SK-N-SH treated with all-trans-retinoic acid at 6 μM for 48 hours (cell line): Measurements from ENCODE around the gene NDUFV3.
A peak's percentile ranks its signal among the peaks of the same experiment; 100 is the strongest.

ENCODE experiments used
- ATAC-seq: fragments of 200-7000 bp; cut with Tn5 transposase; 3 replicates; pipeline ENCODE4 v1.9.1; 2020; ENCODE audit warnings: mild to moderate bottlenecking, moderate library complexity
- ARNTL ChIP-seq: fragments of 450-650 bp; formaldehyde crosslinking; IDR thresholded peaks from 2 replicates; pipeline ENCODE4 v1.5.0; 2020; ENCODE audit warnings: low read depth, mild to moderate bottlenecking, moderate library complexity, borderline replicate concordance
- BACH2 ChIP-seq: fragments of 250-450 bp; sonication (Bioruptor Pico); IDR thresholded peaks from 2 replicates; pipeline ENCODE4 v1.9.0; 2021; ENCODE audit warnings: mild to moderate bottlenecking, borderline replicate concordance
- ESRRG ChIP-seq: fragments of 250-450 bp; sonication (Bioruptor Pico); IDR thresholded peaks from 2 replicates; pipeline ENCODE4 v1.6.1; 2021; ENCODE audit warnings: mild to moderate bottlenecking
- GLIS3 ChIP-seq: fragments of 250-450 bp; sonication (Bioruptor Pico); IDR thresholded peaks from 2 replicates; pipeline ENCODE4 v1.5.0; 2020; ENCODE audit warnings: mild to moderate bottlenecking, moderate library complexity
- ISL1 ChIP-seq: fragments of 250-450 bp; sonication (Bioruptor Pico); IDR thresholded peaks from 2 replicates; pipeline ENCODE4 v2.1.2; 2022; ENCODE audit warnings: mild to moderate bottlenecking, moderate library complexity
- PPARA ChIP-seq: fragments of 250-450 bp; sonication (Bioruptor Pico); IDR thresholded peaks from 2 replicates; pipeline ENCODE4 v1.5.0; 2020; ENCODE audit warnings: mild to moderate bottlenecking, borderline replicate concordance
- SNAI2 ChIP-seq: fragments of 250-450 bp; sonication (Bioruptor Pico); IDR thresholded peaks from 2 replicates; pipeline ENCODE4 v1.5.0; 2020; ENCODE audit warnings: mild to moderate bottlenecking, moderate library complexity
- TCF4 ChIP-seq: fragments of 250-450 bp; sonication (Bioruptor Pico); IDR thresholded peaks from 2 replicates; pipeline ENCODE4 v1.8.0; 2021; ENCODE audit warnings: mild to moderate bottlenecking, moderate library complexity, borderline replicate concordance
- TOX ChIP-seq: fragments of 250-450 bp; sonication (Bioruptor Pico); IDR thresholded peaks from 2 replicates; pipeline ENCODE4 v1.8.0; 2021; ENCODE audit warnings: mild to moderate bottlenecking, moderate library complexity, borderline replicate concordance
- ZC3H10 ChIP-seq: fragments of 250-450 bp; sonication (Bioruptor Pico); IDR thresholded peaks from 2 replicates; pipeline ENCODE4 v1.5.1; 2021; ENCODE audit warnings: mild to moderate bottlenecking, moderate library complexity
- ZFP3 ChIP-seq: fragments of 250-450 bp; sonication (Bioruptor Pico); IDR thresholded peaks from 2 replicates; pipeline ENCODE4 v1.5.0; 2020; ENCODE audit warnings: mild to moderate bottlenecking, moderate library complexity
- ZFP30 ChIP-seq: fragments of 450-650 bp; formaldehyde crosslinking; IDR thresholded peaks from 2 replicates; pipeline ENCODE4 v1.5.0; 2022; ENCODE audit warnings: mild to moderate bottlenecking, moderate library complexity
- ZNF565 ChIP-seq: fragments of 450-650 bp; formaldehyde crosslinking; conservative IDR thresholded peaks from 2 replicates; pipeline ENCODE4 v1.5.0; 2020; ENCODE audit warnings: low read depth, mild to moderate bottlenecking, moderate library complexity
- TF ChIP-seq, protein P1 (sequence below): fragments of 250-450 bp; sonication (Bioruptor Pico); IDR thresholded peaks from 2 replicates; pipeline ENCODE4 v1.5.0; 2020; ENCODE audit warnings: mild to moderate bottlenecking, moderate library complexity
- TF ChIP-seq, protein P2 (sequence below): fragments of 250-450 bp; sonication (Bioruptor Pico); IDR thresholded peaks from 2 replicates; pipeline ENCODE4 v1.5.1; 2020; ENCODE audit warnings: low read depth, mild to moderate bottlenecking, moderate library complexity
- TF ChIP-seq, protein P3 (sequence below): fragments of 250-450 bp; sonication (Bioruptor Pico); IDR thresholded peaks from 2 replicates; pipeline ENCODE4 v1.5.1; 2021; ENCODE audit warnings: mild to moderate bottlenecking, moderate library complexity
- TF ChIP-seq, protein P4 (sequence below): fragments of 250-450 bp; sonication (Bioruptor Pico); IDR thresholded peaks from 2 replicates; pipeline ENCODE4 v1.8.0; 2021; ENCODE audit warnings: low read depth, mild to moderate bottlenecking, moderate library complexity, borderline replicate concordance

NDUFV3 gene

DNA sequence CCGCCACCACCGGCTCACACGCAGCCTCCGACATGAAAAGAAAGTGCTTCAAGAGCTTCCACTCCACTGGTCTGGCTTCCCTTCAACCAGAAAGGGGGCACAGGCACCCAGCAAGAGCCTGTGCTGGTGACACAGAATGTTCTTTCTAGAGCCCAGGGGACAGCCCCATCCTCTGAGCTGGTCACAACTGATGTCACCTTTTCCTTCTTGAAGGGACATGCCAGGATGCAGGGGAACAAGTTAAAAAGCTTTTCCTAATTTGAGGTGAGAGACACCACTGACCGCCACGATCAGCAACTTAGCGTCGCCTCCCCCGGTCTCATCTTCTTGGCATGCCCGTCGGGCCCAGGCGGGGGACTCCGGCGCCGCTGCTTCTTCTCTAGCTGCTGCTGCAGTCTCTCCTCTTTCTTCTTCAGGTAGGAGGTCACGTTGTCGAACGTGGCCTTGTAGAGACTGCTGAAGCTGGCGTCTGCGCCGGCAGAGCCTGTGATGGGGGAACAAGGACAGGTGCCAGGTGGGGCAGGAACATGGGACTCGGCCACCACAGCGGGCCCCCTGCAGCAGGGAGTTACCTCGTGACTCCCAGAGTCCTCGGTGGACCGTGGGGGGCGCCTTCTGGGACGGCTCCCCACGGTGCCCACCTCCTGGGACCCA lies 43.2 kb upstream of the NDUFV3 start:
- ATAC-seq, result no peak
- TF ChIP-seq, protein P1, sequence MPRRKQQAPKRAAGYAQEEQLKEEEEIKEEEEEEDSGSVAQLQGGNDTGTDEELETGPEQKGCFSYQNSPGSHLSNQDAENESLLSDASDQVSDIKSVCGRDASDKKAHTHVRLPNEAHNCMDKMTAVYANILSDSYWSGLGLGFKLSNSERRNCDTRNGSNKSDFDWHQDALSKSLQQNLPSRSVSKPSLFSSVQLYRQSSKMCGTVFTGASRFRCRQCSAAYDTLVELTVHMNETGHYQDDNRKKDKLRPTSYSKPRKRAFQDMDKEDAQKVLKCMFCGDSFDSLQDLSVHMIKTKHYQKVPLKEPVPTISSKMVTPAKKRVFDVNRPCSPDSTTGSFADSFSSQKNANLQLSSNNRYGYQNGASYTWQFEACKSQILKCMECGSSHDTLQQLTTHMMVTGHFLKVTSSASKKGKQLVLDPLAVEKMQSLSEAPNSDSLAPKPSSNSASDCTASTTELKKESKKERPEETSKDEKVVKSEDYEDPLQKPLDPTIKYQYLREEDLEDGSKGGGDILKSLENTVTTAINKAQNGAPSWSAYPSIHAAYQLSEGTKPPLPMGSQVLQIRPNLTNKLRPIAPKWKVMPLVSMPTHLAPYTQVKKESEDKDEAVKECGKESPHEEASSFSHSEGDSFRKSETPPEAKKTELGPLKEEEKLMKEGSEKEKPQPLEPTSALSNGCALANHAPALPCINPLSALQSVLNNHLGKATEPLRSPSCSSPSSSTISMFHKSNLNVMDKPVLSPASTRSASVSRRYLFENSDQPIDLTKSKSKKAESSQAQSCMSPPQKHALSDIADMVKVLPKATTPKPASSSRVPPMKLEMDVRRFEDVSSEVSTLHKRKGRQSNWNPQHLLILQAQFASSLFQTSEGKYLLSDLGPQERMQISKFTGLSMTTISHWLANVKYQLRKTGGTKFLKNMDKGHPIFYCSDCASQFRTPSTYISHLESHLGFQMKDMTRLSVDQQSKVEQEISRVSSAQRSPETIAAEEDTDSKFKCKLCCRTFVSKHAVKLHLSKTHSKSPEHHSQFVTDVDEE (CRISPR knock-in tag), result no peak
- TF ChIP-seq, all 23 proteins: peak for 0

DNA sequence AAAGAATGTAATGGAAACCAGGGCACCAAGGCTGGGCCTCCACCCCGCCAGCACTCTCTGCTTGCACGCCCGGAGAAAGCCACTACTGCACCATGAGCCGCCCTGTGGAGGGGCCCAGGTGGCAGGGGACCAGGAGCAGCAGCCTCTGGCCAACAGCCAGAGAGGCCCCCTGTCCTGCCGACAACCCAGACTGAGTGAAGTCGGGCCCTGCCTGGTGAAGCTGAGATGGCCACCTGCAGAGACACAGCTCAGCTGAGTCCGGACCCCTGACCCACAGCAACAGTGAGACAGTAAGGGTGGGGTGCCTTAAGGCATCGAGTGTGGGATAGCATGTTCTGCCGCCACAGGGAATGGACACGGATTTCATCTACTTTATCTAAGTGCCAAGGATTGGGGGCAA lies 42.6 kb upstream of the NDUFV3 start:
- no peak for TF ChIP-seq PPARA (CRISPR knock-in tag)
- no peak for TF ChIP-seq GLIS3 (CRISPR knock-in tag)
- no peak for ATAC-seq

DNA sequence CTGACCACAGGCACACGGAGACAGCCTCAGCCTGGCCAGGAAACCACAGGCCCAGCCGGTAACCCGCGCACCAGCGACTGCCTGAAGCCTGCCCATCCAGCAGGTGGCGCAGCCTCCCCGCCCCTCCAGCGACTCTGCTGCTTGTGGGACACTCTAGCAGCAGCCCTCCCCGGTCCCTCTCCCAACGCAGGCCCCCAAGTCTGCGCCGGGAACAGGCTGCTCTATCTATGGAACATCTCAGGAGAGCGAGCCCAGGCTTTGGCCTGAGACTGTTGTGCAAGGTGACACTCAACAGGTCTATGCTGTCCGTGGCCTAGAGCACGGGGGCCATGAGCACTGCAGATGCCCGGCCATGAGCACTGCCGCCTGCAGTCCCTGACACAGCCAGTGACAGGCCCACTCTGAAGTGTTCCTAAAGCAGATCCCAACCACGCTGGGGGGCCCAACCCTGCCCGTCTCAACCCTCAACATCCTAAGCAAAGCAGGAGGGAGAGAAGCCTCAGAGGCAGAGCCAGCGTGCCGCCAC lies 42.2 kb upstream of the NDUFV3 start:
- peak; percentile 56 for ATAC-seq

More for the DNA sequence above, 42.2 kb upstream of the NDUFV3 start:
- TF ChIP-seq SNAI2 (CRISPR knock-in tag) (no peak), ESRRG (CRISPR knock-in tag) (no peak), TOX (CRISPR knock-in tag) (no peak), ARNTL (CRISPR knock-in tag) (no peak), BACH2 (CRISPR knock-in tag) (no peak), ZFP30 (CRISPR knock-in tag) (no peak), PPARA (CRISPR knock-in tag) (no peak), GLIS3 (CRISPR knock-in tag) (no peak), ZNF565 (no peak), ISL1 (no peak), ZC3H10 (CRISPR knock-in tag) (no peak), ZFP3 (CRISPR knock-in tag) (no peak), TCF4 (no peak)
- TF ChIP-seq, protein P1 (CRISPR knock-in tag), result no peak
- TF ChIP-seq, protein P2, sequence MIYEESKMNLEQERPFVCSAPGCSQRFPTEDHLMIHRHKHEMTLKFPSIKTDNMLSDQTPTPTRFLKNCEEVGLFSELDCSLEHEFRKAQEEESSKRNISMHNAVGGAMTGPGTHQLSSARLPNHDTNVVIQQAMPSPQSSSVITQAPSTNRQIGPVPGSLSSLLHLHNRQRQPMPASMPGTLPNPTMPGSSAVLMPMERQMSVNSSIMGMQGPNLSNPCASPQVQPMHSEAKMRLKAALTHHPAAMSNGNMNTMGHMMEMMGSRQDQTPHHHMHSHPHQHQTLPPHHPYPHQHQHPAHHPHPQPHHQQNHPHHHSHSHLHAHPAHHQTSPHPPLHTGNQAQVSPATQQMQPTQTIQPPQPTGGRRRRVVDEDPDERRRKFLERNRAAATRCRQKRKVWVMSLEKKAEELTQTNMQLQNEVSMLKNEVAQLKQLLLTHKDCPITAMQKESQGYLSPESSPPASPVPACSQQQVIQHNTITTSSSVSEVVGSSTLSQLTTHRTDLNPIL (CRISPR knock-in tag), result no peak
- TF ChIP-seq, protein P3, sequence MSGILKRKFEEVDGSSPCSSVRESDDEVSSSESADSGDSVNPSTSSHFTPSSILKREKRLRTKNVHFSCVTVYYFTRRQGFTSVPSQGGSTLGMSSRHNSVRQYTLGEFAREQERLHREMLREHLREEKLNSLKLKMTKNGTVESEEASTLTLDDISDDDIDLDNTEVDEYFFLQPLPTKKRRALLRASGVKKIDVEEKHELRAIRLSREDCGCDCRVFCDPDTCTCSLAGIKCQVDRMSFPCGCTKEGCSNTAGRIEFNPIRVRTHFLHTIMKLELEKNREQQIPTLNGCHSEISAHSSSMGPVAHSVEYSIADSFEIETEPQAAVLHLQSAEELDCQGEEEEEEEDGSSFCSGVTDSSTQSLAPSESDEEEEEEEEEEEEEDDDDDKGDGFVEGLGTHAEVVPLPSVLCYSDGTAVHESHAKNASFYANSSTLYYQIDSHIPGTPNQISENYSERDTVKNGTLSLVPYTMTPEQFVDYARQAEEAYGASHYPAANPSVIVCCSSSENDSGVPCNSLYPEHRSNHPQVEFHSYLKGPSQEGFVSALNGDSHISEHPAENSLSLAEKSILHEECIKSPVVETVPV (CRISPR knock-in tag), result no peak
- TF ChIP-seq, protein P4, sequence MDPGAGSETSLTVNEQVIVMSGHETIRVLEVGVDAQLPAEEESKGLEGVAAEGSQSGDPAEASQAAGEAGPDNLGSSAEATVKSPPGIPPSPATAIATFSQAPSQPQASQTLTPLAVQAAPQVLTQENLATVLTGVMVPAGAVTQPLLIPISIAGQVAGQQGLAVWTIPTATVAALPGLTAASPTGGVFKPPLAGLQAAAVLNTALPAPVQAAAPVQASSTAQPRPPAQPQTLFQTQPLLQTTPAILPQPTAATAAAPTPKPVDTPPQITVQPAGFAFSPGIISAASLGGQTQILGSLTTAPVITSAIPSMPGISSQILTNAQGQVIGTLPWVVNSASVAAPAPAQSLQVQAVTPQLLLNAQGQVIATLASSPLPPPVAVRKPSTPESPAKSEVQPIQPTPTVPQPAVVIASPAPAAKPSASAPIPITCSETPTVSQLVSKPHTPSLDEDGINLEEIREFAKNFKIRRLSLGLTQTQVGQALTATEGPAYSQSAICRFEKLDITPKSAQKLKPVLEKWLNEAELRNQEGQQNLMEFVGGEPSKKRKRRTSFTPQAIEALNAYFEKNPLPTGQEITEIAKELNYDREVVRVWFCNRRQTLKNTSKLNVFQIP, result no peak
- TF ChIP-seq, all 23 proteins: peak for 0
